ENCODE measurements around the gene NAE1. TPM values are rescaled to one million over a fixed set of nuclear protein-coding genes. Genes with fewer than 3 reads are reported as not detected.

Gene NAE1
- polyA plus RNA-seq, 2 of the 4 experiments (the other 2 are of a cell fraction): 96.2 to 132 TPM

DNA sequence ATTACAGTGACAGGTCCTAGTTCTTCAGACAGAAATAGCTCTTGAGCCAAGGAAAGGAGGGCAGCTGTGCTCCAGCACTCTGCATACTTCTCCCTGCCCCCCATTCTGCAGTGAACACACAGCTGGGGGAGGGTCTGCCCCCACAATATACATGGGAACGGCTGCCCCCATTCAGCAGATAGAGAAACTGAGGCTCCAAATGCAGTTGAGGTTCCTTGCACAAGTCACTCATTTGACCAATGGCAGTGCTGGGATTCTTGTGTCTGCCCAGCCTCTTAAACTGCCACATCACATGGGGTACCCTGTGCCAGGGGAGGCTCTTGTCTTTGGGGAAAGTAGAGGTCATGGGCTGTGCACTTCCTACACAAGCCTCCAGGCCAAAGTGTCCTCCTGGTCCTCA, 38.6 kb upstream of the NAE1 start:
- ChIA-PET CTCF (interaction anchor here (0.6 to 9.1 kb wide), 19 partner anchors 13 to 464 kb away, joined by 3 to 148 read pairs (median 21); partner anchors contain the start of genes CA7, CMTM4 and NAE1), POLR2A (no interaction called here)
- DNase-seq (ENCODE audit: low read depth in 1 of 2, low spot score in 1 of 2) (no peak), FAIRE-seq (no peak), ATAC-seq (no peak)
- WGBS (ENCODE audit: missing lambda C conversion rate): 36% methylated on average over 1 of the region's 1 CpG
- Histone ChIP-seq H3K4me3 (no peak overlapping the region), H3K9me3 (no peaks in the 10 kb centered on the region), H3K4me2 (no peak overlapping the region), H3K4me1 (peaks cover 5% of the 10 kb centered on the region; the same call in 2 of the 3 replicates), H3K27ac (no peak overlapping the region)
- no peak for TF ChIP-seq FOSB (CRISPR knock-in tag; IDR thresholded peaks at IDR 0.05)
- no peak for TF ChIP-seq HOXA7 (CRISPR knock-in tag; IDR thresholded peaks at IDR 0.05)
- TF ChIP-seq POLR2A (IDR thresholded peaks at IDR 0.05; ENCODE audit: low read length): no peak
- TF ChIP-seq MAFK (IDR thresholded peaks at IDR 0.05; ENCODE audit: partially characterized antibody): no peak
- no peak for TF ChIP-seq JUNB (IDR thresholded peaks at IDR 0.05)
- no peak for TF ChIP-seq POLR2AphosphoS2 (conservative IDR thresholded peaks at IDR 0.05; ENCODE audit: low read length)
- no peak for TF ChIP-seq CHD2 (IDR thresholded peaks at IDR 0.05; ENCODE audit: low read length, partially characterized antibody)
- no peak for TF ChIP-seq RAD21 (conservative IDR thresholded peaks at IDR 0.05 in 1 of 2, IDR thresholded peaks at IDR 0.05 in 1 of 2)
- TF ChIP-seq NFE2L2 (conservative IDR thresholded peaks at IDR 0.05; ENCODE audit: low read length): no peak
- no peak for TF ChIP-seq FOSL2 (IDR thresholded peaks at IDR 0.05)
- no peak for TF ChIP-seq FOSL2 (CRISPR knock-in tag; IDR thresholded peaks at IDR 0.05)
- TF ChIP-seq CBX8 (IDR thresholded peaks at IDR 0.05): no peak
- TF ChIP-seq, protein P1, sequence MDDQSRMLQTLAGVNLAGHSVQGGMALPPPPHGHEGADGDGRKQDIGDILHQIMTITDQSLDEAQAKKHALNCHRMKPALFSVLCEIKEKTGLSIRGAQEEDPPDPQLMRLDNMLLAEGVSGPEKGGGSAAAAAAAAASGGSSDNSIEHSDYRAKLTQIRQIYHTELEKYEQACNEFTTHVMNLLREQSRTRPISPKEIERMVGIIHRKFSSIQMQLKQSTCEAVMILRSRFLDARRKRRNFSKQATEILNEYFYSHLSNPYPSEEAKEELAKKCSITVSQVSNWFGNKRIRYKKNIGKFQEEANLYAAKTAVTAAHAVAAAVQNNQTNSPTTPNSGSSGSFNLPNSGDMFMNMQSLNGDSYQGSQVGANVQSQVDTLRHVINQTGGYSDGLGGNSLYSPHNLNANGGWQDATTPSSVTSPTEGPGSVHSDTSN (IDR thresholded peaks at IDR 0.05): no peak
- no peak for TF ChIP-seq FOXS1 (CRISPR knock-in tag; IDR thresholded peaks at IDR 0.05)

DNA sequence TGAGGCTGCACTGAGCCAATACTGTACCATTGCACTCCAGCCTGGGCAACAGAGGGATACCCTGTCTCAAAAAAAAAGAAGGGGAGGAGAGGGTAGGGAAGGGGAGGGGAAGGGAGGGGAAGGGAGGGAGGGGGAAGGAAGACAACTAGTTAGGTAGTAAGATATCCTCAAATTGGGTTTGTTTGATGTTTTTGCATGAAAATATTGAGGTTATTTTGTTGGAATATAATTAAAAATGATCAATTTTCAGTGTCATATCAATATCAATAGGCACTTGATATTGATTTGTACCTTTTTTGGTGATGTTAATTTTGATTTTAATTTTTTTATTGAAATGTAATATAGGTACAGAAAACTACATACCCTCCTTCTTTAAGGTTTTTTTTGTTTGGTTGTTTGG, 32.9 kb upstream of the NAE1 start:
- no peak for DNase-seq (ENCODE audit: low read depth in 1 of 2, low spot score in 1 of 2)
- Histone ChIP-seq H3K4me2 (no peak overlapping the region), H3K27ac (no peak overlapping the region), H3K4me1 (peaks cover 9% of the 10 kb centered on the region; the same call in 1 of the 3 replicates), H3K9me3 (no peaks in the 10 kb centered on the region), H3K4me3 (no peak overlapping the region)
- no peak for FAIRE-seq
- ATAC-seq: no peak
- CTCF ChIA-PET: interaction anchor here (1.7 to 5.9 kb wide), 4 partner anchors 9 to 255 kb away, joined by 6 to 65 read pairs (median 16); partner anchors contain the start of gene NAE1
- POLR2A ChIA-PET: no interaction called here
- TF ChIP-seq FOSB (CRISPR knock-in tag; IDR thresholded peaks at IDR 0.05) (no peak), MAZ (IDR thresholded peaks at IDR 0.05; ENCODE audit: borderline replicate concordance, low read depth, low read length) (no peak), HOXB5 (CRISPR knock-in tag; IDR thresholded peaks at IDR 0.05) (no peak), RFX5 (IDR thresholded peaks at IDR 0.05) (no peak), RCOR1 (IDR thresholded peaks at IDR 0.05; ENCODE audit: low read depth, low read length) (no peak), HEYL (CRISPR knock-in tag; IDR thresholded peaks at IDR 0.05) (no peak), POLR2A (IDR thresholded peaks at IDR 0.05; ENCODE audit: low read length) (no peak), CBX2 (IDR thresholded peaks at IDR 0.05; ENCODE audit: borderline replicate concordance, low read depth) (no peak), ZSCAN20 (CRISPR knock-in tag; IDR thresholded peaks at IDR 0.05) (no peak), PHF8 (IDR thresholded peaks at IDR 0.05; ENCODE audit: borderline replicate concordance, low read depth) (no peak), EP300 (IDR thresholded peaks at IDR 0.05) (no peak), RAD21 (conservative IDR thresholded peaks at IDR 0.05 in 1 of 2, IDR thresholded peaks at IDR 0.05 in 1 of 2) (no peak), JUNB (IDR thresholded peaks at IDR 0.05) (no peak), NFE2L2 (conservative IDR thresholded peaks at IDR 0.05; ENCODE audit: low read length) (no peak), NR3C1 (IDR thresholded peaks at IDR 0.05) (no peak), SREBF2 (IDR thresholded peaks at IDR 0.05) (no peak)
- TF ChIP-seq, protein P2, sequence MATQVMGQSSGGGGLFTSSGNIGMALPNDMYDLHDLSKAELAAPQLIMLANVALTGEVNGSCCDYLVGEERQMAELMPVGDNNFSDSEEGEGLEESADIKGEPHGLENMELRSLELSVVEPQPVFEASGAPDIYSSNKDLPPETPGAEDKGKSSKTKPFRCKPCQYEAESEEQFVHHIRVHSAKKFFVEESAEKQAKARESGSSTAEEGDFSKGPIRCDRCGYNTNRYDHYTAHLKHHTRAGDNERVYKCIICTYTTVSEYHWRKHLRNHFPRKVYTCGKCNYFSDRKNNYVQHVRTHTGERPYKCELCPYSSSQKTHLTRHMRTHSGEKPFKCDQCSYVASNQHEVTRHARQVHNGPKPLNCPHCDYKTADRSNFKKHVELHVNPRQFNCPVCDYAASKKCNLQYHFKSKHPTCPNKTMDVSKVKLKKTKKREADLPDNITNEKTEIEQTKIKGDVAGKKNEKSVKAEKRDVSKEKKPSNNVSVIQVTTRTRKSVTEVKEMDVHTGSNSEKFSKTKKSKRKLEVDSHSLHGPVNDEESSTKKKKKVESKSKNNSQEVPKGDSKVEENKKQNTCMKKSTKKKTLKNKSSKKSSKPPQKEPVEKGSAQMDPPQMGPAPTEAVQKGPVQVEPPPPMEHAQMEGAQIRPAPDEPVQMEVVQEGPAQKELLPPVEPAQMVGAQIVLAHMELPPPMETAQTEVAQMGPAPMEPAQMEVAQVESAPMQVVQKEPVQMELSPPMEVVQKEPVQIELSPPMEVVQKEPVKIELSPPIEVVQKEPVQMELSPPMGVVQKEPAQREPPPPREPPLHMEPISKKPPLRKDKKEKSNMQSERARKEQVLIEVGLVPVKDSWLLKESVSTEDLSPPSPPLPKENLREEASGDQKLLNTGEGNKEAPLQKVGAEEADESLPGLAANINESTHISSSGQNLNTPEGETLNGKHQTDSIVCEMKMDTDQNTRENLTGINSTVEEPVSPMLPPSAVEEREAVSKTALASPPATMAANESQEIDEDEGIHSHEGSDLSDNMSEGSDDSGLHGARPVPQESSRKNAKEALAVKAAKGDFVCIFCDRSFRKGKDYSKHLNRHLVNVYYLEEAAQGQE (IDR thresholded peaks at IDR 0.05): no peak
- TF ChIP-seq, protein P3, sequence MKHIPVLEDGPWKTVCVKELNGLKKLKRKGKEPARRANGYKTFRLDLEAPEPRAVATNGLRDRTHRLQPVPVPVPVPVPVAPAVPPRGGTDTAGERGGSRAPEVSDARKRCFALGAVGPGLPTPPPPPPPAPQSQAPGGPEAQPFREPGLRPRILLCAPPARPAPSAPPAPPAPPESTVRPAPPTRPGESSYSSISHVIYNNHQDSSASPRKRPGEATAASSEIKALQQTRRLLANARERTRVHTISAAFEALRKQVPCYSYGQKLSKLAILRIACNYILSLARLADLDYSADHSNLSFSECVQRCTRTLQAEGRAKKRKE (CRISPR knock-in tag; IDR thresholded peaks at IDR 0.05; ENCODE audit: low read depth): no peak
- TF ChIP-seq, protein P4, sequence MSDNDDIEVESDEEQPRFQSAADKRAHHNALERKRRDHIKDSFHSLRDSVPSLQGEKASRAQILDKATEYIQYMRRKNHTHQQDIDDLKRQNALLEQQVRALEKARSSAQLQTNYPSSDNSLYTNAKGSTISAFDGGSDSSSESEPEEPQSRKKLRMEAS (IDR thresholded peaks at IDR 0.05): no peak
